HG03521 (cell line): Measurements from ENCODE around the gene PKP4.
"Not testable (repeated sequence)": the region's sequence is repeated elsewhere in the genome, so short reads cannot be mapped to it uniquely, and the experiment has no call there.

Source experiments
- ATAC-seq: cut with Tn5 transposase; IDR thresholded peaks from one replicate; pipeline ENCODE4 v1.9.1; 2021; ENCODE audit warnings: mild to moderate bottlenecking, moderate library complexity; ENCODE audit not compliant: unreplicated experiment

PKP4 gene

DNA sequence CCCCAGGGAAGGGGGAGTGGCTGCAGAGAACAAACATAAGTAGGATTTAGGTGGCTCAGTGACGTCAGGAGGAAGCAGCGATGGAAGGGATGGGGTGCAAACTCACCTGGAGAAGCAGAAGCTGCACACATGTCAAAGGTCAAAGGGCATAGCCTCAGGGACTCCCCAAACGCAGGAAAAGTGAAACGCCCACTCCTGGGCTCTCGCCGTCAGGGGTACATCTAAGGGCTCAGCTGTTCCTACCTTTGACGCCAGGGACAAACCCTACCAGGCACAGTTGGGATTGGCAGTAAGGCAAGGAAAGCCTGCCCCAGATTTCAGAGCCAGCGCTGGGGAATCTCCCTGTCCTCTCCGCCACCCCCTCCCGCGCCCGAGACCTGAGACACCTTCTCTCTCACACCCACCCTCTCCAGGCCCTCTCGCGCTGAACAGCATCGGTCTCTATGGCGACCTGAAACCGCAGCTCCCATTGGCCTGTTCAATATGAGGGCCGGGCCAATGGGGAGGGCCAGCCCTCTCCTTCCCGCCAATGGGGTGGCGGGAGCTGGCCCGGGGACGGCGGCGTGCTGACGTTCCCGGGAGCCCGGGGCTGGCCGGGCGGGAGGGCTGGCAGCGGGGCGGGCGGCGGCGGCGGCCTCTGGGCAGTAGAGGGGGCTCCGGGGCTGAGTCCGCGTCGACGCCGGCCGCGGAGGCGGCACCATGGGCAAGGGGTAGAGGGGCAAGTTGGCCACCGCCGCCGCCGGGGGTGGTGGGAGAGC, at the start of gene PKP4, which contains the start of gene CCDC148:
Gene PKP4, plus strand, starts transcription at position 644 of the 758 bp plus-strand sequence. CDS start 76,233 bp downstream, outside the sequence.
Gene CCDC148, minus strand, starts transcription at position 445 of the 758 bp plus-strand sequence. Its CDS starts 314 bp downstream, at position 131.
- ATAC-seq = peak; percentile 94

DNA sequence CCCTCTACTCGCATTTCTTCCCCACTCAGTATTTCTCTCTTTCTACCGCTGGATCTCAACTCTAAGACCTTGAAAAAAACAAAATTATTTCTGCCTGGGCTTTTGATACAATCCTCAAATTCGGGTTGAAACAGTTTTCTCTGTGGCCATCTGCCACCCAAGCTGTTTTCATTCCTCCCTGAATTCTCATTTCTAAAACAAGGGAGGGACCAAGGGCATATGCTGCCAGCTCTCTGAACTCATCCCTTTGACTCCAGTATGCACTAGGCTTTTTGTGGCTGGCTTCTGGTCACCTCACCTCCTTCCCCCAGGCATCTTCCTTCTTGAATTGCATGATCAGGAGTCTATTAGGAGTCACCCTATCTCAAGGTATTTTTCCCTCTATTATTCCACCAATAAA, 49.7 kb upstream of the PKP4 start:
- ATAC-seq = no peak

GRCh38 chr2:158410132-158410531, 46.6 kb upstream of the PKP4 start:
- no peak for ATAC-seq

GRCh38 chr2:158411748-158412147, 45.0 kb upstream of the PKP4 start:
- no peak for ATAC-seq

DNA sequence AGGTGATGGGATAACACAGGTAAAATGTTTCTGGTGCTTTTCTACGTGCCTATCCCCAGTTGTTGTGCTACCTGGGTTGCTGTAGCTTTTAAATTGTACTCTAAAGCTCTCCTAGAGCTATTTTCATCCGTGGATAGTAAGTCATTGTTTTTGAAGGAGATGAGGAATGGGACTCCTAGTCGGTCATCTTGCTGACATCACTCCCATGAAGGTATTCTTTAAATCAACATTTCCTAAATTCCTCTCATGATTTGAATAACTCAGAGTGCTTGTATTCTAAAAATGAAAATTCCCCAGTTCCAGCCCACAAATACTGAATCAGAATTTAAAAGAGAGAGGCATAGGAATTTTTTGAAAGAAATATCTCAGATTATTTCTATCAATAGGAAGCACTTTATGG, 44.5 kb upstream of the PKP4 start:
- no peak for ATAC-seq

DNA sequence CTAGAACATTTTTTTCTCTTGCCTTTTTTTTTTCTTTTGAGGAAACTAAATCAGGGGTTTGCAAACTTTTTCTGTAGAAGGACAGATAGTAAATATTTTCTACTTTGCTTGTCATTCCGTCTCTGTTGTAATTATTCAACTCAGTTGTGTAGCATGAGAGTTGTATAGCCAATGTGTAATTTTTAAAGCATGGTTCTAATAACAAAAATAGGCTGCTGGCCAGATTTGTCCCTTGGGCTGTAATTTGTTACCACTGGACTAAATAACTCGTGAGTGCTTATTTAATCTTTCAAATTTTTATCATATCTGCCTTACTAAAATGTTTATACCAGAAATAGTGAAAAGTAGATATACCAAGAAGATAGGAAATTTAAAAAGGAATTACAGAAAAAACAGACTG, 43.2 kb upstream of the PKP4 start:
- ATAC-seq = no peak

DNA sequence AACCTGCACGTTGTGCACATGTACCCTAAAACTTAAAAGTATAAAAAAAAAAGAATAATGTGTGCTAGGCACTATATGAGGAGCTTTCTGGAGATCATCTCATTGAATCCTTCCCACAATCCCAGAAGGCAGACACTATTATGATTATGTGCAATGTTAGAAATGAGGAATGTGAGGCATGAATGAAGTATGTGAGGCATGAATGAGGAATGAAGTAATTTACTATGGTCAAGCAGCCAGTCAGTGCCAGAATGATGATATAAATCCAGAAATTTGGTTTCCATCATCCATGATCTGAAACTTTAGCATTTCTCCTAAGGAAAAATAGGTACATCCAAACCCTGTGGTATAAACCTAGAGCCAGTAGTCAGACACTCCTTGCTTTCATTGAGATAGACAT, 42.2 kb upstream of the PKP4 start:
- ATAC-seq = no peak

DNA sequence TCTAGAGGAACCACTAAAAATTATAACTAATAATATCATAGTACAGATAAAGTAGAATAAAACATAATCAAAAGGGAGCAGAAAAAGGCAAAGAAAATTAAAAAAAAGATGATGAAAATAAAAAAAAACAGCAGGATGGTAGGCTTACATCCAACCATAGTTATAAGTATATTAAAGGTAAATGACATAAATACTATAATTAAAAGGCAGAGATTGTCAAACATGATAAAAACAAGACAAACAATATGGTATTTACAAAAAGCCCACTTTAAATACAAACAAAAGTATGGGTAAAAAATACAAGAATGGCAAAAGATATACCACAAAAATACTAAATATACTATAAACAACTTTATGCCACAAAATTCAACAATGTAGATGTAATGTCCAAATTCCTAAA, 24.6 kb upstream of the PKP4 start:
- no peak for ATAC-seq

DNA sequence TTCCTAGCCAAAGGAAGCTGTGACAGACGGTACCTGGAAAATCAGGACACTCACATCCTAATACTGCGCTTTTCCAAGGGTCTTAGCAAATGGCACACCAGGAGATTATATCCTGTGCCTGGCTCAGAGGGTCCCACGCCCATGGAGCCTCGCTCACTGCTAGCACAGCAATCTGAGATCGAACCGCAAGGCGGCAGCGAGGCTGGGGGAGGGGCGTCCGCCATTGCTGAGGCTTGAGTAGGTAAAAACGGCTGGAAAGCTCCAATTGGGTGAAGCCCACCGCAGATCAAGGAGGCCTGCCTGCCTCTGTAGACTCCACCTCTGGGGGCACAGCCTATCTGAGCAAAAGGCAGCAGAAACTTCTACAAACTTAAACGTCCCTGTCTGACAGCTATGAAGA, 23.0 kb upstream of the PKP4 start:
- not testable (repeated sequence) for ATAC-seq

- not testable (repeated sequence) for ATAC-seq
Observed at GRCh38 chr2:158439062-158439461, 17.7 kb upstream of the PKP4 start.

DNA sequence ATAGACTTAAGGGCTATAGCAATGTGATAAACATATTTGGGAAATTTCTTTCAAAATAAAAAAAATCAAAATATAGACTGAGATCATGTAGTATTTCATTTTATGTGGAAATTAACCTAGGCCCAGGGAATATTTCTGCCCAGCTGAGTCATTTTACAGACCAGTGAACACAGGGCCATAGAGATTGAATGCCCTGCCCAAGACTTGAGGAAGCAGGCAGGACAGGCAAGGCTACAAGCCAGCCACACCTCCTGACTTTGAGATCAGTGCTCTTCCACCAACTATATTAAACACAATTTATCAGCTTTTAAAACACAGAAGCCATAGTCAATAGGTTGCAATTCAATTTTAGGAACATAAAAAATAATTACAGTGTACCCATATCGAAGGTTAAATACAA, 13.1 kb upstream of the PKP4 start:
- no peak for ATAC-seq

DNA sequence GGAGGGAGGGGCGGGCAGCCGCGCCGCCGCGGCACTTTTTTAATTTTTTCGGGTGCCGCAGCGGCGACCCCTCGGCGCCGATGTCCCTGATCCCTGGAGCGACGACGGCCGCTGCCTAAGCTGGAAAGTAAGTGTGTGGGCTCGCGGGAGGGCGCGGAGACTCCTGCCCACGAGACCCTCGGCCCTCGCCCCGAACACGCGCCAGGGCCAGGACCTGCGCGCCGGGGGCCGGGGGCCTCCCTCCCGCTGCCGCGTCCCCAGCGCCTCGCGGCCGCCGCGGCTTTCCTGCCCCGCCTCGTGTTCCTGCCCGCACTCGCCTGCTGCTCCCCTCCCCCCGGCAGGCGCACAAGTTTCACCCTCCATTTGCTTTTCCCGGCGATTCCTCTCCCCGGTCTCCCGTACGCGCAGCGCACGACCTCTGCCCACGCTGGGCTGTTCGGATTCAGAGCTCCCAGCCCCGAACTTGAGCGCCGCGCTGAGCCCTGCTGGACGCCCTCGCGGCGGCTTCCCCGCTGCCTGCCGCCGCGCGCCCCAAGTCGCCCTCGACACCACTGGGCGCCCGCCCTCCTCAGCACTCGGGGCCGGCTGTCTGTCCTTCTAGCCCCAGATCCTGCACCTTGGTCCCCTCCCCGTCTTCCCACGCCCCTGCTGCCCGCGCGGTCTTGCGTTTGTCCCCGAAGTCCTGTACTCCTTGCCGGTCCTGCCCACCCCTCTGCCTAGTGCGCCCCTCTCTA, 507 bp downstream of the PKP4 start:
- peak; percentile 27 for ATAC-seq

- ATAC-seq = peak; percentile 43
Observed at GRCh38 chr2:158457826-158458616, 1.3 kb downstream of the PKP4 start.

DNA sequence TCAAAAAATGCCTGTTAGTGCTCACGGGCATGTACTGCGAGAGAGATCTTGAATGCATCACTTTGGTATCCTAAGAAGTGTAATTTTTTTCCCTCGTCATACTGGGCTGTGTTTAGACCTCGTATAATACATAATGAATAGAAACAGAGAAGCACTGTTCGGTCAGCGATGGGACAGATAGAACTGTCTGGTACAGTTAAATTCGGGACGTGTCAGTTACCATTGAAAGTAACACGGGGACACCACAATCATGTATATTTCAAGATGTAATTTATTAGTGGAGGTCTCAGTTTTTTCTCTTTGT, 1.8 kb downstream of the PKP4 start:
- ATAC-seq = no peak

DNA sequence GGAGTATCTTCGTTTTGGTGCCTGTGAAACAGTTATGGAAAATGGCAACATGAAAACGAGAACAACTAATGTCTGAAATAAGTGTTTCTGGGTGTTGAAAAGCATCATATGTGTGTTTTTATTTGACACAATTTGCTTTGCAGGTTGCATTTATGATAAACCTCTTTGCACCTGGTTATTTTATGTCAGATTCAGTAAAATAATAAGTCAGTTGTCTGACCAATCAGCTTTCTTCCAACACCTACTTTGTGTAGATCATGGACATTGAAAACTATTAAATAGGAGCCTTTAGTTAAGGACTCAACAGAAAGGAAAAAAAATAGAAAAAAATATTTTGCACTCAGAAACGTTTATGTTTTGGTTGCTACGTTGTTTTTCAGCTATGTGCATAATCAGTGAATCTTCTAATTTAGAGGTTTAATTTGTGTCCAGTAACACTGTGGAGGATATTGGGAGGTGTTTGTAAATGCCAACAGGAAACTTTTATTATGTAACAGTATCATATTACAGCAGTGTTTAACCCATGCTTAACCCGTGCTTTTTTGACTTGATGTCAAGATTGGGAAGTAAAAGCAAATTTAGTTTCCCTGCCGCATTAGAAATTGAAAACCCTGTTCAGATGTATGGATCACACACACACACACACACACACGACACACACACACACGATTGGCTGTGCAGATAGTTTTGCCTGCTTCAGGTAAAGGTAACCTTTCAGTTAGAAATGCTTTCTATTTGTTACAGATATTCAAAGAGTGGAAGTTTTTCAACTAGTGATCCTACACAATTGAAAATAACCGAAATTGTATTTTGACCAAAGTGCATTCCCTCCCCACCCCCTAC, 2.6 kb downstream of the PKP4 start:
- no peak for ATAC-seq

DNA sequence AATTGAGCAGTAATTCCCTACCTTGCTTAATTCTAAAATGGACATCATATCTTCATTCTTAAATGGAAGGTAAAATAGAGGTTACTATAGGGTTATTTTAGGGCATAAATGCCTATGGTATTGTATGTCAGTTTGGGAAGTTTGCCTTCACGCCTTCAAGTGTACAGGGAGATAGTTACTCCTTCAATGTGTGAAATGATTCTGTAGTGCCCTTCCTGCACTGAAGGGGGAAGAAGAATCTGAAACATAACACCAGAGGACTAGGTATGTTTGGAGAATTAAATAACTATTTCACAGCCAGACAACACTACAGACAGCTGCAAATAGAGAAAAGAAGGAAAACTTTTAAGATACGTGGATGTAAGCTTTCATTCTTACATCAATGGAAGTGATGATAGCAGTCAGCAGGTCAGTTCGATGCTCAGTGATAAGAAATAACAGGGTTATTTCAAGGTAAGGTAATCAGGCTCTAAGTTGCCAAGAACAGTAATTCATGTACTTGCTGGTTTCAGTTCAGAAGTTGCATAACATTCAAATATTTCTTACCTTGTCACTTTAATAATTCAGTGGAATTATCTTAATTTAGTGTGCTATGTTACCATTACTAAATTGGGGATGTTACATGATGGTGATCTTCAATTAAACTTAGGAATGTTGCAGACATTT, 4.0 kb downstream of the PKP4 start:
- no peak for ATAC-seq

DNA sequence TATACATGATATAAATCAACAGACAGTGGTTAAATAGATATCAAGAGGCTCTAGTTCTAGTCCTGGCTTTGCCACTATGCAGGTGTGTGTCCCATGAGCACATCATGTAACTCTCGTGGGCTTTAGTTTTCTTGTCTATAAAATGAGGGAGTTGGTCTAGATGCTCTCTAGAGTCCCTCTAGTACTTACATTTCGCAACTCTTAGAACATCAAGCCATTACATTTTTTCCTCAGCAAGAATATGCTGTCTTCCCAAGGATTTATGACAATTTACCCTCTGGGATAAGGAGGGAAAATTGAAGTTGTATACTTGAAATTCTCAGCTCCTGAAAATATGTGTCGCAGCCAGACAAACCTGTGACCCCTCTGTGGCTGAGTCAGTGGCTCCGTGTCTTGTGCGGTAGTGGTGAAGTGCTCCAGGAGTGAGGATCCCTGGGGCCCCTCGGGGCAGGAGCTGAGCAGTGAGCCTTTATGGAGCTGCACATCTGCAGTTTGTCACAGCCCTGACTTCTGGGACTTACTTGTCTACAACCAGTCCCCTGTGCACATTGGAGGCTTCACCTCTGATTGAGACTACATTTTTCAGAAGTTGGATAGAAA, 6.8 kb downstream of the PKP4 start:
- no peak for ATAC-seq

DNA sequence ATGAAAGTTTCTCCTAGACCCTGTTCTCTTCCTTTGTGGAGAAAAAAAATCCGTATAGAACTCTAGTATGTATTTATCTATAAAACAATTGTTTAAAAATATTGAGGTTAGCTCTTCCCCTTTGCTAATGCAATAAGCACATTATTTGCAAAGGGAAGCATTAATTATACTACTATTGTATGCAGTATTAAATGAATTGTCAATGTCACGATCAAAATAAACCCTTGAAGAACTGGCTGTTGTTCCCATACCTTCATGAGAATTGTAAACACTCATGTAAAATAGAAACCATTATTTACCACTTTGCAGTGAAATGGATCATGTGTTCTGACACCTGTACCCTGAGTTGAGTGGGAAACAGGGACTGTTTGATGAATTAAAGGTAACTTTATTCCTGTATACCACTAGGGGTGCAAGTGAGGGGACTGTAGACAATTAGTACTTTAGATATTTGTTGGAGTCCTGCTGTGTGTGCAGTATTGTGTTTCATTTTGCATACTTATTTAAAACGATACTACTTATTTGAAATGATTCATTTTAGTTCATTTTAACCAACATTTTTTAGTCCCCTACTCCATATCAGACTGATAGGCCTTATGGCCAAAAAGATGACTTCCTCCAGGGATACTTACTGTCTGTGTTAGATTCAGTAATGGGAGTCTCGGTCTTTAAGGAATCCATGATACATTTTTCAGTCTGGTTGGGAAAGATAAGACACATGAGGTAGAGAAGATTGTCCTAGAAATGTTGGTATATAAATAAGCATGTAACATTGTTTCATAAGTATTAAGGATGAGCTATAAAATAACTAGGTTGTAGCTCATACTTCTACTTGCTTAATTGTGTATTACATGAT, 7.9 kb downstream of the PKP4 start:
- ATAC-seq = peak; percentile 68

DNA sequence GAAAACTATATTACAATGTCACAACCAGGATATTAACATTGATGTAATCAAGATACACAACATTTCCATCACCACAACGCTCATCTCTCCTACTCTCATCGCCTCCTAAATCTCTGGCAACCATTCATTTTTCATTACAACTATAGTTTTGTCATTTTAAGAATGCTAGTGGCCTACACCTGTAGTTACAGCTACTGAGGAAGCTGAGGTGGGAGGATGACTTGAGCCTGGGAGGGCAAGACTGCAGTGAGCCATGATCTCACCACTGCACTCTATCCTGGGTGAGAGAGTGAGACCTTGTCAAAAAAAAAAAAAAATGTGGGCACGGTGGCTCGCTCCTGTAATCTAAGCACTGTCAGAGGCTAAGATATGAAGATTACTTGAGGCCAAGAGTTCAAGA, 10.5 kb downstream of the PKP4 start:
- ATAC-seq = no peak
